ENCODE measurements around the gene TTC27.

Gene TTC27

GRCh38 chr2:32702303-32703064 lies 74.6 kb downstream of the TTC27 start:
- Histone ChIP-seq H3K27ac (no peak overlapping the region), H3K9ac (ENCODE audit: insufficient read length) (no peak overlapping the region), H3K9me3 (ENCODE audit: low read depth, low read length) (no peaks in the 10 kb centered on the region), H3K4me3 (no peak overlapping the region), H3K36me3 (ENCODE audit: insufficient read depth, low read length) (peaks cover 4% of the 10 kb centered on the region)
- TF ChIP-seq EZH2 (IDR thresholded peaks at IDR 0.05) (no peak), FOXP2 (optimal IDR thresholded peaks at IDR 0.05; ENCODE audit: control extremely low read depth, extremely low read length, insufficient read depth) (no peak), POLR2AphosphoS5 (IDR thresholded peaks at IDR 0.05; ENCODE audit: borderline replicate concordance, low read depth, low read length) (no peak)
- no peak for DNase-seq (ENCODE audit: low read depth, low spot score)

GRCh38 chr2:32706815-32707579 lies 79.1 kb downstream of the TTC27 start:
- peaks cover 4% of the 10 kb centered on the region for H3K36me3 ChIP-seq (ENCODE audit: insufficient read depth, low read length)
- no peaks in the 10 kb centered on the region for H3K9me3 ChIP-seq (ENCODE audit: low read depth, low read length)
- H3K9ac ChIP-seq (ENCODE audit: insufficient read length) = no peak overlapping the region
- DNase-seq (ENCODE audit: low read depth, low spot score) = no peak
- no peak overlapping the region for H3K27ac ChIP-seq
- TF ChIP-seq POLR2AphosphoS5 (IDR thresholded peaks at IDR 0.05; ENCODE audit: borderline replicate concordance, low read depth, low read length) (no peak), EZH2 (IDR thresholded peaks at IDR 0.05) (no peak), FOXP2 (optimal IDR thresholded peaks at IDR 0.05; ENCODE audit: control extremely low read depth, extremely low read length, insufficient read depth) (no peak)
- H3K4me3 ChIP-seq = no peak overlapping the region

GRCh38 chr2:32711219-32711618 lies 83.4 kb downstream of the TTC27 start:
- H3K27ac ChIP-seq = no peak overlapping the region
- no peak for DNase-seq (ENCODE audit: low read depth, low spot score)

GRCh38 chr2:32711908-32712501 lies 84.2 kb downstream of the TTC27 start:
- no peak overlapping the region for H3K4me3 ChIP-seq
- H3K9ac ChIP-seq (ENCODE audit: insufficient read length) = no peak overlapping the region
- no peaks in the 10 kb centered on the region for H3K36me3 ChIP-seq (ENCODE audit: insufficient read depth, low read length)
- TF ChIP-seq EZH2 (IDR thresholded peaks at IDR 0.05) = no peak
- TF ChIP-seq FOXP2 (optimal IDR thresholded peaks at IDR 0.05; ENCODE audit: control extremely low read depth, extremely low read length, insufficient read depth) = no peak
- no peak for TF ChIP-seq POLR2AphosphoS5 (IDR thresholded peaks at IDR 0.05; ENCODE audit: borderline replicate concordance, low read depth, low read length)
- H3K9me3 ChIP-seq (ENCODE audit: low read depth, low read length) = no peaks in the 10 kb centered on the region
- no peak for DNase-seq (ENCODE audit: low read depth, low spot score)
- peak overlapping the region; percentile 29; the same call in 1 of the 2 replicates for H3K27ac ChIP-seq

More at GRCh38 chr2:32711219-32711618, 83.4 kb downstream of the TTC27 start:
- no peak for TF ChIP-seq FOXP2 (optimal IDR thresholded peaks at IDR 0.05; ENCODE audit: control extremely low read depth, extremely low read length, insufficient read depth)
- no peak for TF ChIP-seq EZH2 (IDR thresholded peaks at IDR 0.05)
- no peak for TF ChIP-seq POLR2AphosphoS5 (IDR thresholded peaks at IDR 0.05; ENCODE audit: borderline replicate concordance, low read depth, low read length)
- Histone ChIP-seq H3K9me3 (ENCODE audit: low read depth, low read length) (no peaks in the 10 kb centered on the region), H3K9ac (ENCODE audit: insufficient read length) (no peak overlapping the region), H3K4me3 (no peak overlapping the region), H3K36me3 (ENCODE audit: insufficient read depth, low read length) (no peaks in the 10 kb centered on the region)

- H3K27ac ChIP-seq = no peak overlapping the region
- H3K36me3 ChIP-seq (ENCODE audit: insufficient read depth, low read length) = no peaks in the 10 kb centered on the region
- H3K4me3 ChIP-seq = no peak overlapping the region
- no peak for DNase-seq (ENCODE audit: low read depth, low spot score)
- no peak overlapping the region for H3K9ac ChIP-seq (ENCODE audit: insufficient read length)
- no peak for TF ChIP-seq POLR2AphosphoS5 (IDR thresholded peaks at IDR 0.05; ENCODE audit: borderline replicate concordance, low read depth, low read length)
- no peak for TF ChIP-seq FOXP2 (optimal IDR thresholded peaks at IDR 0.05; ENCODE audit: control extremely low read depth, extremely low read length, insufficient read depth)
- no peak for TF ChIP-seq EZH2 (IDR thresholded peaks at IDR 0.05)
- H3K9me3 ChIP-seq (ENCODE audit: low read depth, low read length) = no peaks in the 10 kb centered on the region
Observed at GRCh38 chr2:32712870-32713269, 85.0 kb downstream of the TTC27 start.

GRCh38 chr2:32714521-32714920 lies 86.7 kb downstream of the TTC27 start:
- H3K27ac ChIP-seq = no peak overlapping the region
- H3K9me3 ChIP-seq (ENCODE audit: low read depth, low read length) = no peaks in the 10 kb centered on the region
- no peak for DNase-seq (ENCODE audit: low read depth, low spot score)
- H3K36me3 ChIP-seq (ENCODE audit: insufficient read depth, low read length) = no peaks in the 10 kb centered on the region
- TF ChIP-seq EZH2 (IDR thresholded peaks at IDR 0.05) (no peak), POLR2AphosphoS5 (IDR thresholded peaks at IDR 0.05; ENCODE audit: borderline replicate concordance, low read depth, low read length) (no peak), FOXP2 (optimal IDR thresholded peaks at IDR 0.05; ENCODE audit: control extremely low read depth, extremely low read length, insufficient read depth) (no peak)
- H3K4me3 ChIP-seq = no peak overlapping the region
- no peak overlapping the region for H3K9ac ChIP-seq (ENCODE audit: insufficient read length)

GRCh38 chr2:32715391-32715841 lies 87.6 kb downstream of the TTC27 start:
- Histone ChIP-seq H3K9ac (ENCODE audit: insufficient read length) (no peak overlapping the region), H3K36me3 (ENCODE audit: insufficient read depth, low read length) (no peaks in the 10 kb centered on the region), H3K27ac (0 out of 2 replicates have a peak overlapping the region, but pooled peaks have one; percentile 32), H3K4me3 (no peak overlapping the region), H3K9me3 (ENCODE audit: low read depth, low read length) (no peaks in the 10 kb centered on the region)
- TF ChIP-seq EZH2 (IDR thresholded peaks at IDR 0.05) = no peak
- no peak for TF ChIP-seq FOXP2 (optimal IDR thresholded peaks at IDR 0.05; ENCODE audit: control extremely low read depth, extremely low read length, insufficient read depth)
- no peak for DNase-seq (ENCODE audit: low read depth, low spot score)

- no peak overlapping the region for H3K9ac ChIP-seq (ENCODE audit: insufficient read length)
- no peak overlapping the region for H3K27ac ChIP-seq
- no peaks in the 10 kb centered on the region for H3K9me3 ChIP-seq (ENCODE audit: low read depth, low read length)
- TF ChIP-seq POLR2AphosphoS5 (IDR thresholded peaks at IDR 0.05; ENCODE audit: borderline replicate concordance, low read depth, low read length) = no peak
- TF ChIP-seq FOXP2 (optimal IDR thresholded peaks at IDR 0.05; ENCODE audit: control extremely low read depth, extremely low read length, insufficient read depth) = no peak
- TF ChIP-seq EZH2 (IDR thresholded peaks at IDR 0.05) = no peak
- H3K36me3 ChIP-seq (ENCODE audit: insufficient read depth, low read length) = 0 out of 2 replicates have a peak, but pooled peaks cover 3% of the 10 kb centered on the region
- DNase-seq (ENCODE audit: low read depth, low spot score) = no peak
- no peak overlapping the region for H3K4me3 ChIP-seq
Observed at GRCh38 chr2:32715981-32716380, 88.1 kb downstream of the TTC27 start.
